Activated CD8-positive, alpha-beta memory T cell treated with anti-CD3 and anti-CD28 coated beads for 1 hour (primary cell): ENCODE results near the gene ITGA11.

Experiments used
- DNase-seq, 2 donors: peaks; one replicate each; pipeline ENCODE4 v3.0.0-alpha.2; 2020; ENCODE audit warnings: low read depth in 1 of 2; ENCODE audit errors: extremely low read depth in 1 of 2

The ITGA11 gene

DNA sequence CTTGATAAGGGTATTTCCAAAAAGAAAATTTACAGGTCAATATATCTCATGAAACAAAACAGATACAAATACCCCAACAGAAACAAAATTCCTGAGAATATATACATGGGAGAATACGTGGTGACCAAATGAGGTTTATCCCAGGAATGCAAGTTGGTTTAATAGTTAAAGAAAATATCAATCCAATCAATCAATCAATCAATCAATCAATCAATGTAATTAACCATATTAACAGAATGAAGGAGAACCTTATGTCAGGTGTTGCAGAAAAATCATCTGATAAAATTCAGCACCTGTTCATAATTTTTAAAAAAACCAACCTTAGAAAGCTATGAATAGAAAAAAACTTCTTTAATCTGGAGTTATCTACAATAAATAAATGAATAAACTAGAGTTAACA is 35.9 kb downstream of the ITGA11 start:
- no peak for DNase-seq

GRCh38 chr15:68391121-68391520 is 40.8 kb downstream of the ITGA11 start:
- DNase-seq, result no peak

- no peak for DNase-seq
Measured at GRCh38 chr15:68389936-68390817, 41.8 kb downstream of the ITGA11 start.

- no peak for DNase-seq
Measured at GRCh38 chr15:68389041-68389930, 42.7 kb downstream of the ITGA11 start.

DNA sequence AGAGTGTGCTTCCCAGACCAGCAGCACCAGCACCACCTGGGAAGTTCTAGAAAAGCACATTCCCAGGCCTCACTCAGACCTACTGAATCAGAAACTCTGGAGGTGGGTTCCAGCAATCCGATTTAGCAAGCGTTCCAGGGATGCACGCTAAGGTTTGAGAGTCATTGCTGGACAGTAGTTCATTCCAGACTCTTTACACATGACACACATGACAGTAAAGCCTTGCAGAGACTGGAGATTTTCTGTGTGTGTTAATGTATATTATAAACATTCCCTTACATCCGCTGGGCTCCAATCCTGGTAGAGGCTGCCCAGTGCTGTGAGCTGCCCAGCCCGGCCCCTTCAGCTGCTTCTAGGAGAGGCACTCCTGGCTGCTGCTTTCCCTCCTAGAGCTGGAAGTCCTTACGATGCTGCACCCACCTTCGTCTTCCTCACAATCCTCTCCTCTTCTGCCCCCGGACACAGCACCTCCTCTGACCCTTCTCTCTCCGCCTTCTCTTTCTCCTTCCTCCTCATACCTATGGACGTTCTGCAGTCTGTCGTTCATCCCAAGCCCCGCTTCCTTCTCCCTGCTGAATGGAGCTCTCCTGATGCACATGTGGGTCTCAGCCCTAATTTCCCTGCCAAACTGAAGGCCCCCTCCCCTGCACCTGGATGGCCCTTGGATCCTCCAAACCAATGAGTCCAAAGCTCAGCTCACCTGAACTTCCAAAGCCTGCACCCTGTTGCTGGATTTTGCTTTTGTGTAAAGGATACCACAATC is 44.4 kb downstream of the ITGA11 start:
- DNase-seq, result no peak

DNA sequence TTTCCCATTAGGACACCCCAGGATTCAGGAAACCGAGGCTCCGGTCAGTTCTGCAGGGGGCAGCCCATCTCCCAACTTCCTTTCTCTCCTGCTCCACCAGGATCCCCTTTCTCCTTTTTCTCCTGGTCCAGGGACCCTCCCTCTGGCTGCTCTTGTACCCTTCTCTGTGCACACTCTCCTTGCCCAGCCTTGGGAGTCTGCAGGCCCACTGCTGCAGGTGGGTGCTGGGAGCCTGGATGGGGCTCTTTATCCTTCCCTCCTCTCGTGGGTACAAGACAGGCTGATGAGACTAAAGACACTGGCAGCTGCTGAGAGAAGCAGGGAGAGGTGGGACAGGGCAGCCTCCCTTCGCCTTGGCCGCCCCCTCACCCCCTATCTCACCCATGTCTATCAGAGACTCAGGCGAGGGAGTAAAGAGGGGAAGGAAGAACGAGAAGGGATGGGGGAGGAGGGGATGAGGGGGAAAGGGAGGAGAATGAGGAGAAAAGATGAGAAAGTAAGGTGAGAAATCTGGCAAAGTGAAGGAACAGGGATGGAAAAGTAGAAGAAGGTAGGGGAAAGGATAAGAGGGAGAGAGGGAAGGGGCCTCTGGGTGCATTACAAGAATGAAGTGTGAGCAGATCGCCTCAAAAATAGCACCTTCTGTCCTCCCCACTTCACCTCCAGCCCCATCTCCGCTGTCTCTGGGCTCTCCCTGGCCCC is 45.2 kb downstream of the ITGA11 start:
- no peak for DNase-seq

- DNase-seq, result no peak
Measured at GRCh38 chr15:68385671-68386586, 46.0 kb downstream of the ITGA11 start.

GRCh38 chr15:68385240-68385561 is 46.8 kb downstream of the ITGA11 start:
- DNase-seq, result no peak

- no peak for DNase-seq
Measured at GRCh38 chr15:68384451-68385239, 47.3 kb downstream of the ITGA11 start.

DNA sequence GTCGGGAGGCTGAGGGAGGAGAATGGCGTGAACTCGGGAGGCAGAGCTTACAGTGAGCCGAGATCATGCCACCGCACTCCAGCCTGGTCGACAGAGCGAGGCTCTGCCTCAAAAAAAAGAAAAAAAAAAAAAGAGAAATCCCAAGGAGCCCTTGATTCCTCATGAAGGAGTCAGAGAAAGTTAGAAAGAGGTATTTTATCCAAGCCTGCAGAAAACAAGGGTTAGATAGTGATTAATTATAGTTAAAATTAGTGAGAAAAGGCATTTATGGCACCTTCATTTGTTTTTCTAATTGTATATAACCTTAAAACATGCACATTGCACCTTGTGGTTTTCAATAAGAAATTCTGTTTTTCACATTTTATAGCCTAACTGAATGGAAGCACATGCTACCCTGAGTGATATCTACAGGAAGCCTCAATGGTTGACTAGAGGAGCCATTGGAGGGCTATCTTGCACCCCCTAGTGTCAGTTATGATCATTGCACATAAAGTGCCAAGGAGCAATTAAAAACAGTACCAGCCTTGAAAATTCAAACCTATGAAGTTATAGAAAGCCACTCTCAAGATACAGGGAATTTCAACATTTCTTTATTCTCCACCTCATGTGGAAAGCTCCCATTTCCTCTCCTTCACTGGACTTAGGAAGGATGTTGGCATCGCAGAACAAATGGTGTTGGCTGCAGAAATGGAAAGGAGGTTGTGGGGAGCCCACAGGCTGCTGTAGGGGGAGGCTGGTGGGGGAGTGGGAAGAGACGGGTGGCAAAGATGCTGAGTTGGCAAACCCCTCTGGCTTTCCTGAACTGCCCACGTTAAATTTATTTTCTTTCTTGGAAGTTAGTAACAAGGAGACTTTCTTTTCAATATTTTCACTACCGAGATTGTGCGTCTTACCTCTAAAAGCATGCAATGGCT is 48.5 kb downstream of the ITGA11 start:
- no peak for DNase-seq

DNA sequence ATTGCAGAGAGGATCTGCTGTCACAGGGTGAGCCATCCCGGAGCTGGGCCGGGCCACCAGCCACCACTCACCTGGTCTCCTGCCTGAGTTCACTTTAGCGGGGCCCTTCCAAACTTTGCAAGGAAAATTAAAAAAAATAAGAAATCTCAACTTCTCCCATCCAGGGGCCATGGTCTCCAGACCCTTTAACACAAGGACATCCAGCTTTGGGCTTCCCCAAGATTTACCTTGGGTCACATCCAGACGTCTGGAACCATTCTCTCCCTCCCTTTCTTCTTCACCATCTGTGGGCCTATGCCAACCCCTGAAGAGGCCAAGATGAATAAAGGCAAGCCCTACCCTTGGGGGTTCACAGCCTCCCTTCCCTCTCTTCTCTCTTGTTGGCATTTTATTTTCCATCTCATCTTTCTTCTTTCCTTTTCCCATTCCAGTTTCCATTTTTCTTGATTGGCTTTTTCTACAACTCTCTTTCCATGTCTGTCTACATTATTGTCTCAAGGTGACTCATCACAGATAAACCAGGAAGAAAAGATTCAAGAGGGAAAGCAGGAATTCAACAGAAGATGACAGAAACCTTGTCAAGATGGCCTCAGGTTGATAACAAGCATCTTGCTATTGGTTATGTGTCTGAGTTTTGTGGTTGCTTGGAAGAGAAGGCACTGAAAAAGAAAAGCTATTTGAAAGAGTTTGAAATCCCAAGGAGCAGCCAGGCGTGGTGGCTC is 49.5 kb downstream of the ITGA11 start:
- DNase-seq, result no peak

DNA sequence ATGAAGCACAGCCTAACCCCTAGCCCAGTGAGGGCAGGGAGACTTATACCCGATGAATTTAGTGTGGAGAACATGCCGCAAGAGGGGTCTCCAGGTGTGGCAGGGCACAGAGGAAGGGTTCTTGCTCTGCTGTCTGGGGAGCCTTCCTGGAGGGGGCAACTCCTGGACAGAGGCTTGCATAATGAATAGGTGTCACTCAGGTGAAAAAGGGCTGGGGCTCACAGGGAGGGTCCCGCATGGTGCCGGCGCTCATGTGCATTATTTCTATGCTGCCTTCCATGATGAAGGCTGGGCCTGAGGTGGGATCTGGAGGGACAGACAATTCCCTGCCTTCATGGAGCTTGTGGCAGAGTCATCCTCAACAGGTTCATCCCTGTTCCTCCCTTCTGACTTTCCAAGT is 51.5 kb downstream of the ITGA11 start:
- no peak for DNase-seq

GRCh38 chr15:68379759-68380290 is 52.1 kb downstream of the ITGA11 start:
- DNase-seq, result no peak

DNA sequence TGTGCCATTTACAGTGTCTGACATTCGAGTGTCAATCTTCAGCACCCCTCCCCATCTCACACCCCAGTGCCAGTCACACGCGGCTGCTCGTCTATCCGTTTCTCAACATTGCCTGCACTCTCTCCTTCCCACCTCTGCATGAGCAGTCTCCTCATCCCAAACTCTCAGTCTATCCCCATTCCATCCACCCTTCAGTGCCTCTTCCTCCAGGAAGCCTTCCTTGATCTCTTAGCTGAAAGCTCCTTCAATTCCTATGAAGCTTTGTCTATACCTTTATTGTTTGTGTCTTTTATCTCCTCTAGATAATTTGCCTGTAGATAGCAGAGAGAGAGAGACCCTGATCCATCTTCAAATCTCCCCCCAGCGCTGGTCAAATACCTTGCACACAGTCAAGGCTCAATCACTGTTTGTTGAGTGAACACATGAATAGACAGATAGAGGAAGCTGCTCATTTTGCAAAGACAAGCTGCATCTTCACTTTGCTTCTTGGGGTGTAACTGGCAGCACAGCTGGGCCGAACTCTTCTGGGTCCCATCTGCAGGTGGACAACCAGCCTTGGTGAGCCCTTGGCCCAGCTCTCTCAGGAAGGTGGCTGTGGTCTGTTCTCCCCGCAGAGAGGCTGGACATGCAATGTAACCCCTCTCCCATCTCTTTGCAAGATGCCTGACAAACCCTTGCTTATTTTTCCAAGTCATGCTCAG is 52.8 kb downstream of the ITGA11 start:
- no peak for DNase-seq

DNA sequence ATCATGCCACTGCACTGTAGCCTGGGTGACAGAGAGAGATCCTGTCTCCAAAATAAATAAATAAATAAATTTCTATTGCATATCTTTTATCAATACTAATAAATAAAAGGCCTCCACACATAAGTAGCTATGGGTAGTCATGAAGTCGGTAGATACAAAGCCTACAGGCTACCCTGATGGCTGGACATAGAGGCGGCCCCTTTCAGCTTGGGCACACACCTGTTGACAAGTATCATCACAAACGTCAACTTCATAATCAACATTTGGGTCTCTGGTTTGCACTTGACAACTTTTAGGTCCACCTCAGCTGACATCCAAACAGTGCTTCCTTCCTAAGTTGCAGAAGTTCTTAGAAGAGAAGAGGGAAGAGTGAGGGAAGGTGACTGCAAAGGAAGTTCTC is 53.4 kb downstream of the ITGA11 start:
- DNase-seq, result no peak

DNA sequence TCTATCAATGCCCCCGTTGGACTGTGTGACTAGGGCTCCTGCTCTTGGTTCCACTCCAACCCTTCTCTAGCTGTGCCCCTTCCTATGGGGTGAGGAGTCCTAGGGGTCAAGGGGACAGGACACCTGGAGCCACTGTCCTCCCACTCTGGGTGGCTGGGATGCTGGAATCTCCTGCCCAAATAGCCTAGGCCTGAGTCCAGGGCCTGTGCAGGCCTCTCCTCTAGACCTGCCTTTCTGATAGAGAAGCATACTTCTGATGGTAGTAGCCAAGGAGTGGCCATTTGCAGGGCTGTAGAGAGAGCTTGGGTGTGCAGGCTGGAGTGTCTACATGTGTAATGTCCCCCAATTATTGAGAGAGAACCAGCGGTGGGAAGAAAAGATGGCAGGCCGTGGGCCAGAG is 54.2 kb downstream of the ITGA11 start:
- DNase-seq, result no peak
